T-helper 17 cell (primary cell): ENCODE data around the gene IQSEC3. TPM values are rescaled to one million over a fixed set of nuclear protein-coding genes. Genes with fewer than 3 reads are reported as not detected.

Source experiments
- ATAC-seq: fragments of 150-1000 bp; cut with Tn5 transposase; 2 replicates; pipeline ENCODE4 v1.10.0; 2021; ENCODE audit warnings: mild to moderate bottlenecking, moderate library complexity
- DNase-seq, 3 donors: peaks; one replicate each; pipeline versions ENCODE4 v3.0.0 to v3.0.0-alpha.2; 2020 to 2021
- H3K9me3 ChIP-seq: one replicate; pipeline ENCODE4 v1.7.0; 2013; ENCODE audit warnings: low read length, mild to moderate bottlenecking; ENCODE audit not compliant: control insufficient read depth, poor library complexity, severe bottlenecking
- H3K27ac Mint-ChIP-seq: one replicate; pipeline ENCODE4 v1.8.0; 2022; ENCODE audit warnings: mild to moderate bottlenecking, moderate library complexity, mixed read lengths
- H3K27me3 Mint-ChIP-seq: one replicate; pipeline ENCODE4 v1.8.0; 2022; ENCODE audit warnings: mixed read lengths
- H3K36me3 Mint-ChIP-seq: one replicate; pipeline ENCODE4 v1.8.0; 2022; ENCODE audit warnings: low read depth, mixed read lengths
- H3K4me1 Mint-ChIP-seq: one replicate; pipeline ENCODE4 v1.8.0; 2022; ENCODE audit warnings: mild to moderate bottlenecking, mixed read lengths
- H3K4me3 Mint-ChIP-seq: one replicate; pipeline ENCODE4 v1.8.0; 2022; ENCODE audit warnings: mild to moderate bottlenecking, moderate library complexity, mixed read lengths
- total RNA-seq, 4 donors: library from RNA in 2 of 4; stranded (reverse) in 2 of 4; gene quantifications; one replicate each; pipeline ENCODE4 v1.2.3 and lab custom pipeline; 2022 to 2026

The IQSEC3 gene
- total RNA-seq, 2 donors from 2014 or later: 0.29 to 0.60 TPM

DNA sequence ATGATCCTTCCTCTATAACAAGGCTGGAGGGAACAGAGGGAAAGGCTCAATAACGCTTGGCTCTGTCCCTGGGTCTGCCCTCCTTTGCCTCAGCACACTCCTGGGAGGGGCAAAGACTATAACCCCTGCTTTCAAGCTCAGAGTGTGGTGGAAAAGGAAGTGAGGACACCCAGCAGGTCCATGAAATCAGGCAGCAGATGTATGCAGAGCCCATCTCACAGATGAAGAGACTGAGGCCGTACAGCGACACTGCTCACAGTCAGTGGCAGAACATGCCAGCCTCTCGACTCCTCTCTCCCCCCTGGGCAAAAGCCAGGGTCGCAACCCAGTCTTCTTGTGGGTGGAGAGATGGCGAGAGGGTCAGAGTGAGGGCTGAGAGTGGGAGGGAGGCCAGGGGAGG lies 107.6 kb downstream of the IQSEC3 start:
- H3K27me3 Mint-ChIP-seq: peaks cover 51% of the 10 kb centered on the region
- H3K36me3 Mint-ChIP-seq: peaks cover 5% of the 10 kb centered on the region
- DNase-seq (no peak), ATAC-seq (no peak)
- no peaks in the 10 kb centered on the region for H3K9me3 ChIP-seq
- H3K4me1 Mint-ChIP-seq: peaks cover 13% of the 10 kb centered on the region
- no peak overlapping the region for H3K27ac Mint-ChIP-seq
- H3K4me3 Mint-ChIP-seq: no peak overlapping the region

DNA sequence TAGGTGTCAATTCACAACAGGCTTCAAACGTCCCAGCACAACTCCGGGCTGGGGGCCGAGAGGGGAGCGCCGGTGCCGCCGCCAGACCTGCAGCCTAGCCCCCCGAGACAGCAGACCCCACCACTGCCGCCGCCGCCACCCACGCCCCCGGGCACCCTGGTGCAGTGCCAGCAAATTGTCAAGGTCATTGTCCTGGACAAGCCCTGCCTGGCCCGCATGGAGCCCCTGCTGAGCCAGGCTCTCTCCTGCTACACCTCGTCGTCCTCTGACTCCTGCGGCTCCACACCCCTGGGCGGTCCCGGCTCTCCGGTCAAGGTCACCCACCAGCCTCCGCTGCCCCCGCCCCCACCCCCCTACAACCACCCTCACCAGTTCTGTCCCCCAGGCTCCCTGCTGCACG lies 108.0 kb downstream of the IQSEC3 start:
- Mint-ChIP-seq H3K27me3 (peaks cover 47% of the 10 kb centered on the region), H3K27ac (no peak overlapping the region), H3K36me3 (peaks cover 5% of the 10 kb centered on the region), H3K4me1 (peaks cover 8% of the 10 kb centered on the region), H3K4me3 (no peak overlapping the region)
- H3K9me3 ChIP-seq: no peaks in the 10 kb centered on the region
- DNase-seq: no peak
- ATAC-seq: no peak

DNA sequence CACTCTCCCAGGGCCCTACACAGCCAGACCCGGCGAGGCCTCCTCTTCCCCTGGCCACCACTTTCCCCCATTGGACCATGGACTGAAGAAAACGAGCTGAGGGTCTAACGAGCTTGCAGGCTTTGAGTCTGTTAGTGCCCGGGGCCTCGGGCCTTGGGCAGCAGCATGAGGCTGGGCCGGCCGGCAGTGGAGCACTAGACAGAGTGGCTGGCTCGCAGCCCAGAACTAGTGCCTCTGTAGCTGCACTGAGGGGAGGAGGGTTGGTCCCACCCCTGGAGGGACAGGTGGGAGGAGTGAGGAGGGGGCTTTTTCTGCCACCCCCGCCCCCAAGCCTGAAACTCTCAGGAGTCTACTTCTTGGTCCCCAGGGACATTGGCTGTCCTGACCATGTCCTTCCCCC lies 108.7 kb downstream of the IQSEC3 start:
- ATAC-seq (no peak), DNase-seq (no peak)
- no peak overlapping the region for H3K27ac Mint-ChIP-seq
- peaks cover 5% of the 10 kb centered on the region for H3K36me3 Mint-ChIP-seq
- H3K4me1 Mint-ChIP-seq: peaks cover 9% of the 10 kb centered on the region
- peaks cover 43% of the 10 kb centered on the region for H3K27me3 Mint-ChIP-seq
- H3K9me3 ChIP-seq: no peaks in the 10 kb centered on the region
- no peak overlapping the region for H3K4me3 Mint-ChIP-seq

DNA sequence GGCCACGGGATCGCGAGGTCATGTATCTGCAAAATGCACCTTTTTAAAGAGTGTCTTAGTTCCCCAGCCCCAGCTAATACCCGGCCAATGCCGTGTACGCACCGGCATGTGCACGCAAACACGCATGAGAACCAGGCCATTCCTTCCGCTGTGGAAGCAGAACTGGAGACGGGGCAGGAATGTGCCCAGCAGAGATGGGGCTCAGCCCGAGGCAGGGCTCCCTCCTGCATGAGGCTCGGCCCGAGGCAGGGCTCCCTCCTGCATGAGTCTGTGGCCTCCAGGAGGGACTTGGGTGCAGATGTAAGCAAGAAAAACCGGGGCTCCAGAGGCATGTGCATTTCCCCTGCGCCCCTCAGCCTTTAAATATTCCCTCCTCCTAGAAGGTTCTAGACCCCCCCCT lies 109.2 kb downstream of the IQSEC3 start:
- H3K4me1 Mint-ChIP-seq: peaks cover 12% of the 10 kb centered on the region
- no peak overlapping the region for H3K4me3 Mint-ChIP-seq
- no peak for DNase-seq
- peaks cover 43% of the 10 kb centered on the region for H3K27me3 Mint-ChIP-seq
- H3K27ac Mint-ChIP-seq: no peak overlapping the region
- no peak for ATAC-seq
- no peaks in the 10 kb centered on the region for H3K9me3 ChIP-seq
- peaks cover 5% of the 10 kb centered on the region for H3K36me3 Mint-ChIP-seq

DNA sequence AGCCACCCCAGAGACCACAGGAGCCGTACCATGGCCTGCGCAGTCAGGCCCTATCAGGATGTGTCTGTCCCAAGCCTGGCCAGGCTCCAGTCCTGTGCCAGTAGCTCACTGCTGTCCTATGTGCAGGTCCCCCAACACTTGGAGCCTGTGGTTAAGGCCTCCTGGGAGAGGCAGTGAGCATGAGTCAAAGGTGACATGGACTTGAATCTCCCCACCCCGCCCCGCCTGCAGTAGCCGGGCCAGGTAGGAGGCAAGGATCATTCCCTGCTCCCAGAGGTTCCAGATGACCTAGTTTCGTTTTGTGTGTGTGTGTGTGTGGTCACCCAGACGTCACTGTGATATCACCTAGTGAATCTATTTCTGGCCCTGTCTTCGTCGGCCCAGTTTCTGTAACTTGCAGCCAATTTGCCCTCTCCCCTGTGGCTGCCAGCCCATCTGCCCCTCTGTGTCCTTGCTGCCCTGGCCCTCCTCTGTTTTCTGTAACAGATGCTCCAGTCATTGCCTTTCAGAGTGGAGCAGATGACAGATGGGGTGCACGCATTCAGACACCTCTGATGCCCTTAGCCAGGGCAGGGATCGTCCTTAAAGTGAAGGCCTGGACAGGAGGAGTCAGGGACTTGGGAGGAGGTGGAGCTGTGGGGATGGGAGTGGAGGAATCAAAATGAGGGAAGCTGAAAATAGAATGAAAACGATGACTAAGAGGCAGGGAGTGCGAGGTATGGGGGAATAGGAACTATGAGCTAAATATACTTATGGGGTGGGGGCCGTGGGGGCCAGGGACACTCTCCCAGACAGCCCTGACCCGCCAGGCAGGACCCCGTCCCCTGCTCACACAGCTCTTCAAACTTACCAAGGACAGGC lies 110.0 kb downstream of the IQSEC3 start:
- peaks cover 40% of the 10 kb centered on the region for H3K27me3 Mint-ChIP-seq
- ATAC-seq: no peak

DNA sequence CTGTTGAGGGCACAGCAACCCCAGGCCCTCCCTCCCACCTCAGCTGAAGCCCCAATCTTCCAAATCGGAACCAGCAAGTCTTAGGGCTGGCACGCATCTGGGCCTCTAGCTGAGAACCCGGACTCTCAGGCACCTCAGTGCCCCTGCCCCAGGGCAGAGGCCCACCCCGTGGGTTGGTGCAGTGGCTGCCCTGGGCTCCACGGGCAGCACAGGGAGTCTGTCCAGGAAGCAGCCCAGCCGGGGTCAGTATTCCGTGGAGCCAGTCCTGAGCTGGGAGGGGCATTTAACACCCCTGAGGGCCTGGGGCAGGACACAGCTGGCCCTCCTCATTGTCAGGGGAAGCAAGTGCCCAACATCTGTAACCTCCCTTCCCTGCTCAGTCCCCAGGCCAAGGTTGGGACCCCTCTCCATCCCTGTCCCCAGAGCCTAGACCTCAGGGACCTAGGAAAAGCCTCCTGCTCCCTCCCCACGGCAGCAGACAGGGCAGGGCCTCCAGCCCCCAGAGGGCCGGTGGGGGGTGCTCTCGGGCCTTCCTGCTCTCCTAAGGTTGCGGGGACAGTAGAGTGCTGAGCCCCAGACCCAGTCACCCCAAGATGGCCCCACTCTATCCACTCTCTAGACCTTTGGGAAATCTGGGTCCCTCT lies 110.9 kb downstream of the IQSEC3 start:
- no peak for DNase-seq
- Mint-ChIP-seq H3K36me3 (peaks cover 5% of the 10 kb centered on the region), H3K4me1 (peaks cover 11% of the 10 kb centered on the region), H3K4me3 (no peak overlapping the region), H3K27me3 (peaks cover 42% of the 10 kb centered on the region), H3K27ac (no peak overlapping the region)
- H3K9me3 ChIP-seq: no peaks in the 10 kb centered on the region
- ATAC-seq: no peak

More for the DNA sequence above, 110.0 kb downstream of the IQSEC3 start:
- no peak overlapping the region for H3K4me3 Mint-ChIP-seq
- peaks cover 5% of the 10 kb centered on the region for H3K36me3 Mint-ChIP-seq
- H3K4me1 Mint-ChIP-seq: peaks cover 12% of the 10 kb centered on the region
- no peak overlapping the region for H3K27ac Mint-ChIP-seq
- H3K9me3 ChIP-seq: no peaks in the 10 kb centered on the region
- no peak for DNase-seq

DNA sequence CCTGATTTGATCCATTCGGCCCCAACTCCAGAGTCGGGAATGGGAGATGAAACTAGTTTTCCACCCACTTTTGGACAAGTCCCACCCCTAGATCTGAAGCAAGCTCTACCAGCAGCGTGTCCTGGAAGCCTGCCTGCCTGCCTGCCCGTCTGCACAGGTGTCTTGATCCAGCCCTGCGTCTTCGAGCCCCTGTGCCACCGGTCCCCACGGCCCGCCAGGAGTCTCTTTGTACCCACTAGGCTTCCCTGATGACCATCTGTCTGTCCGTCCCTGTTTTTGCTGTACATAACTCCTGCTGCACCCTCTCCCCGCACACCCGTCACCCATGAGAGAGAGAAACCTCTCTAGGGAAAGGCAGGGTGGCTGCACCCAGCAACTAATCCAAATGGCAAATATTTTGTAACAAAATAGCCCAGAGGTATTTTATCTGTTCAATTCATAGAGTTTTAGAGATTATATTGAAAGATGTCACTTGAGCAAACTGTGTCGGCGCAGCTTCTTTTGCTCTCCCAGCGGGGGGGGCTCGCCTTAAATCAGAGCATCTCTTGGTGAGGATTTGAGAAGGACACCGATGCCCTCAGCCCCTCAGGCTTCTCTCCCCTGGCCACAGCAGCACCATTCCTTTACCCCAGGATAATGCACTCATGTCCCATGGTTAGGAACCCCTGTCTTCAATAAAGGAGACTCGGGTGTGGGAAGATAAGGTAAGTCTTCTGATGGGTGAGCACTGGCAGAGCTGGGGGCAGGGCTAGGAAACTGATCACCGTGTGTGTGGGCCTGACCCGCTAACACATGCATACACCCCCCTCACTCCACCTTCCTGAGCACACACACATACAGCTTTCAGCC lies 111.6 kb downstream of the IQSEC3 start:
- no peak for ATAC-seq
- Mint-ChIP-seq H3K27me3 (peaks cover 35% of the 10 kb centered on the region), H3K4me3 (no peak overlapping the region), H3K36me3 (peaks cover 4% of the 10 kb centered on the region), H3K27ac (no peak overlapping the region), H3K4me1 (peaks cover 12% of the 10 kb centered on the region)
- no peak for DNase-seq
- no peaks in the 10 kb centered on the region for H3K9me3 ChIP-seq

DNA sequence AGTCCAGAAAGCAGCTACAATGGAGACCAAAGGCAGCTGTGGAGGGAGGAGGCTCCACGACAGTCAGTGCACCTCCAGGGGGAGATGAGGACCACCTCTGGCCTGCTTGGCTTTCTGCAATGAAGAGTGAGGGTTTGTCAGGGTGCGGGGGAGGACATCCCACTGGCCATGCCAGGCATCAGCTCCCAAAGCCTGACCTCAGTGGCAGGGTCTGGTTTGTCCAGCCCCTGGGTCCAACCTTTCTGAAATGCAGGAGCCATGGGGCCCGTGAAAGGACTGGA lies 112.2 kb downstream of the IQSEC3 start:
- H3K4me3 Mint-ChIP-seq: no peak overlapping the region
- no peak for ATAC-seq
- DNase-seq: no peak
- H3K27ac Mint-ChIP-seq: no peak overlapping the region
- H3K27me3 Mint-ChIP-seq: peaks cover 32% of the 10 kb centered on the region
- H3K4me1 Mint-ChIP-seq: peaks cover 12% of the 10 kb centered on the region
- H3K36me3 Mint-ChIP-seq: peaks cover 4% of the 10 kb centered on the region
- no peaks in the 10 kb centered on the region for H3K9me3 ChIP-seq

DNA sequence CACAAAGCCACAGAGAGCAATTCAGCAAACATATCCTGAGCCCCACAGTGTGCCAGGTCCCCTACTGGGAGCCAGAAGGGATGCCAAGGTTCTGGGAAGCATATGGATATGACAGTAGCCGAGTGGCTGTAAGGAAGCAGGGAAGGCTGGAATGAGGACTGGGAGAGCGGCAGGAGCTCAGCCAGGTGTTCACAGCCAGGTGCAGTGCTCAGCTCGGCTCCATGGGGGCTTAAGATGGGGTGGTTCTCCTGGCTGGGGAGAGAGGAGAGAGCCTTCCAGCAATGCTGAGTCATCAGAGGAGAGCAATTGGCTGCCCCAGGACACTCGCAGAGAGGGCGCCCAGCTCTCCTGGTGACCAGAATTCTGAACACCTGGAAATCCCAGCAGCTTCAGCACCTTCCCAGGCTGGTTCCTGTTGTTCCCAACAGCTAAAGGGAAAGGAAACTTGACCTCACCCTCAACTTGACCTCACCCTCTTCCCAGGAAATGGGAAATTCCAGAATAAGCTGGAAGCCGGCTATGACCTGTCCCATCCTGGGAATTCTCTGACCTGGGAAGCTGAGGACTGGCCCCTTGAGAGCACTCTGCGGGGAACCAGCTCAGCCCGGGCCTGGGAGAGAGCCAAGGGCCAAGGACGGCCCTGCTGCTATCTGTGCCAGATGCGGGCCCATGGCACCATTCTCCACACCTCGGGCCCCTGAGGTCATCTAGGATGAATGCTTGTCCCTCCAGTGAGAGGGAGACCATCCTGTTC lies 112.7 kb downstream of the IQSEC3 start:
- ATAC-seq (no peak), DNase-seq (no peak)
- Mint-ChIP-seq H3K4me1 (peaks cover 12% of the 10 kb centered on the region), H3K27ac (no peak overlapping the region), H3K36me3 (peaks cover 4% of the 10 kb centered on the region), H3K27me3 (peaks cover 29% of the 10 kb centered on the region), H3K4me3 (no peak overlapping the region)
- H3K9me3 ChIP-seq: no peaks in the 10 kb centered on the region

DNA sequence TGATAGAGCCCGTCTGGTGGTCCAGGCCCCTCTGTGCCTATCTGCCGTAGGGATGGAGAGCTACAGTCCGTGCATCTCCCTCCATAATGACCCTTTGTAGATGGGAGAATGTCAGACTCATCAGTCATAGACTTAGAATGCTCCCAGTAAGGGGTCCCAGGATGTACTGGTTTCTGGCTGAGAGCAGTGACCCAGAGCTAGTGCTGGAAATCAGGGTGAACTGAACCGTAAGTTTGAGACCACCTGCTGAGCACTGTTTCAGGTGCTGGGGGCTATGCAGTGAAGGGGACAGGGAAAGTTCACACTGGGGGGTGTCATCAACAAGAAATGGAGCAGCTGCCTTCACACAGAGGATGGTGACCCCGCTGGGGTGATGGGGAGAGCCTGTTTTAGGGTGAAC lies 113.3 kb downstream of the IQSEC3 start:
- no peak overlapping the region for H3K4me3 Mint-ChIP-seq
- peaks cover 12% of the 10 kb centered on the region for H3K4me1 Mint-ChIP-seq
- peaks cover 32% of the 10 kb centered on the region for H3K27me3 Mint-ChIP-seq
- H3K9me3 ChIP-seq: no peaks in the 10 kb centered on the region
- DNase-seq (no peak), ATAC-seq (no peak)
- peaks cover 4% of the 10 kb centered on the region for H3K36me3 Mint-ChIP-seq
- H3K27ac Mint-ChIP-seq: no peak overlapping the region

DNA sequence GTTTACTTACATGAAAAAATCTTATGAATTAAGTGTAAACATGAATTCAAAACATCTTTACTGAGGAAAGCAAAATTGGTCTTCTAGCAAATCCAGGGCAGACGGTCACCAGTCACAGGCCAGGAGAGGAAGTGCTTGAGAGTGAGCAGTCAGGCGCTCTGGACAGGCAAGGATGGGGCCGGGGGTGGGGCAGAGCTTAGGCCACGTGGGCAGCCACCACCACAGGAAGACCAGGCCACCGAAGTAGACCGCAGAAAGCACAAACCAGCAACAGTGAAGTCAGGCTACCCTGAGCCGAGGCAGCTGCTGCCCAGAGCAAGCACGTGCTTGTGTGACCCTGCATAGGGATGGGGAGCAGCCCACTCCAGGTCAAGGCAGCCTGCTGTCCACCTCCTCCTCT lies 113.9 kb downstream of the IQSEC3 start:
- Mint-ChIP-seq H3K4me3 (peak overlapping the region; percentile 31), H3K27ac (no peak overlapping the region), H3K36me3 (peaks cover 4% of the 10 kb centered on the region), H3K27me3 (peaks cover 32% of the 10 kb centered on the region), H3K4me1 (peaks cover 12% of the 10 kb centered on the region)
- no peak for DNase-seq
- H3K9me3 ChIP-seq: no peaks in the 10 kb centered on the region
- ATAC-seq: peak; percentile 36

DNA sequence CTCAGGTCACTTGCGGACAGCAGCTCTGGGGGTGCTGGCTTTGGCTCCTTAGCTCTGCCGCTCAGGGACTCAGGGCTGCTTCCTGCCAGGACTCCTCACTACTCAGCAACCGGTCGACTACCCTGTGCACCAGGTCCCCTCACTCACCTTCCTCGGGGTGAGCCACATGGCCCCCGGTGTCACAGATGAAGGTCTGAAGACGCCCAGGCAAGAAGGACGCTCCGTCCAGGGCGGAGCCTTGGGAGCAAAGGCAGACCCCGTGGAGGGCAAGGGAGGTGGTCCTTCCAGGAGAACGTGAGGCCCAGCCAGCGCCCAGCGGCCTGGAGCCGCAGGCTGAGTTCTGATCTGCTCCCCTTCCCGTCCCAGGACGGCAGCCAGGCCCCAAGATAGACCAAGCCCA lies 115.4 kb downstream of the IQSEC3 start:
- peaks cover 12% of the 10 kb centered on the region for H3K4me1 Mint-ChIP-seq

More for the DNA sequence above, 115.4 kb downstream of the IQSEC3 start:
- H3K27ac Mint-ChIP-seq: no peak overlapping the region
- H3K9me3 ChIP-seq: no peaks in the 10 kb centered on the region
- no peak overlapping the region for H3K4me3 Mint-ChIP-seq
- DNase-seq: no peak
- peaks cover 36% of the 10 kb centered on the region for H3K27me3 Mint-ChIP-seq
- peaks cover 4% of the 10 kb centered on the region for H3K36me3 Mint-ChIP-seq
- no peak for ATAC-seq
